Activated T-helper 1 cell treated with anti-CD3 and anti-CD28 coated beads, Interleukin-12 subunit alpha, Interleukin-12 subunit beta, Interleukin-2, Interleukin-4 antibody, amounts not matched to agents 30 ng/mL and 10 ng/mL and 1 ng/mL, durations not matched to agents 14 hours and 24 hours and 36 hours (primary cell): Measurements from ENCODE around the gene COA3. TPM values are rescaled to one million over a fixed set of nuclear protein-coding genes. Genes with fewer than 3 reads are reported as not detected.

Experiments
- DNase-seq: peaks from one replicate; pipeline ENCODE4 v3.0.0; 2021; ENCODE audit warnings: low spot score
- H3K27ac Mint-ChIP-seq: one replicate; pipeline ENCODE4 v1.8.0; 2021; ENCODE audit warnings: mild to moderate bottlenecking, mixed read lengths
- H3K27me3 Mint-ChIP-seq: one replicate; pipeline ENCODE4 v1.8.0; 2022; ENCODE audit warnings: mild to moderate bottlenecking, moderate library complexity, mixed read lengths; ENCODE audit not compliant: insufficient read depth
- H3K36me3 Mint-ChIP-seq: one replicate; pipeline ENCODE4 v1.8.0; 2021; ENCODE audit warnings: low read depth, mixed read lengths
- H3K4me1 Mint-ChIP-seq: one replicate; pipeline ENCODE4 v1.8.0; 2021; ENCODE audit warnings: low read depth, mixed read lengths
- H3K4me3 Mint-ChIP-seq: one replicate; pipeline ENCODE4 v1.8.0; 2021; ENCODE audit warnings: mild to moderate bottlenecking, moderate library complexity, mixed read lengths
- H3K9me3 Mint-ChIP-seq: one replicate; pipeline ENCODE4 v1.8.0; 2021; ENCODE audit warnings: mixed read lengths
- intact Hi-C: fragments of 100-400 bp; cut with micrococcal nuclease; formaldehyde crosslinking; loops from one replicate; pipeline ENCODE4 v1.15.1; 2024
- total RNA-seq: library from RNA; stranded (reverse); gene quantifications from 2 replicates; pipeline ENCODE4 v1.2.3, GENCODE V29; 2022

COA3 gene
- total RNA-seq, 1 donor from 2014 or later: 59.3 TPM

- Mint-ChIP-seq H3K4me1 (peaks cover 12% of the 10 kb centered on the region), H3K9me3 (no peaks in the 10 kb centered on the region), H3K36me3 (peaks cover 12% of the 10 kb centered on the region), H3K4me3 (no peak overlapping the region), H3K27ac (no peak overlapping the region), H3K27me3 (peaks cover 71% of the 10 kb centered on the region)
- intact Hi-C loops: loop anchor here (5.0 kb wide), 1 partner anchor 112 kb away; no protein-coding TSS in a partner anchor
- DNase-seq: no peak
Measured at GRCh38 chr17:42784409-42784808, 14.1 kb downstream of the COA3 start.

- no peak for DNase-seq
- H3K4me1 Mint-ChIP-seq: peaks cover 12% of the 10 kb centered on the region
- peaks cover 17% of the 10 kb centered on the region for H3K36me3 Mint-ChIP-seq
- H3K27ac Mint-ChIP-seq: no peak overlapping the region
- H3K27me3 Mint-ChIP-seq: peaks cover 66% of the 10 kb centered on the region
- intact Hi-C loops: loop anchor here (5.0 kb wide), 1 partner anchor 111 kb away; no protein-coding TSS in a partner anchor
- H3K4me3 Mint-ChIP-seq: no peak overlapping the region
- no peaks in the 10 kb centered on the region for H3K9me3 Mint-ChIP-seq
Measured at GRCh38 chr17:42783791-42784138, 14.7 kb downstream of the COA3 start.

- H3K4me3 Mint-ChIP-seq: no peak overlapping the region
- H3K27ac Mint-ChIP-seq: no peak overlapping the region
- H3K4me1 Mint-ChIP-seq: peaks cover 12% of the 10 kb centered on the region
- no peak for DNase-seq
- peaks cover 23% of the 10 kb centered on the region for H3K36me3 Mint-ChIP-seq
- no peaks in the 10 kb centered on the region for H3K9me3 Mint-ChIP-seq
- intact Hi-C loops: loop anchor here (5.0 kb wide), 1 partner anchor 111 kb away; no protein-coding TSS in a partner anchor
- H3K27me3 Mint-ChIP-seq: peaks cover 63% of the 10 kb centered on the region
Measured at GRCh38 chr17:42783062-42783790, 15.3 kb downstream of the COA3 start.

- Mint-ChIP-seq H3K4me3 (no peak overlapping the region), H3K27ac (no peak overlapping the region)
Measured at GRCh38 chr17:42782166-42783061, 16.1 kb downstream of the COA3 start.

GRCh38 chr17:42781639-42782165 is 16.8 kb downstream of the COA3 start:
- H3K27me3 Mint-ChIP-seq: peaks cover 56% of the 10 kb centered on the region
- H3K27ac Mint-ChIP-seq: no peak overlapping the region
- H3K36me3 Mint-ChIP-seq: peaks cover 32% of the 10 kb centered on the region
- H3K9me3 Mint-ChIP-seq: no peaks in the 10 kb centered on the region
- peaks cover 12% of the 10 kb centered on the region for H3K4me1 Mint-ChIP-seq
- H3K4me3 Mint-ChIP-seq: no peak overlapping the region
- DNase-seq: no peak
- intact Hi-C loops: loop anchor here (5.0 kb wide), 1 partner anchor 109 kb away; no protein-coding TSS in a partner anchor

More at GRCh38 chr17:42782166-42783061, 16.1 kb downstream of the COA3 start:
- Mint-ChIP-seq H3K36me3 (peaks cover 29% of the 10 kb centered on the region), H3K4me1 (peaks cover 12% of the 10 kb centered on the region), H3K27me3 (peaks cover 56% of the 10 kb centered on the region), H3K9me3 (no peaks in the 10 kb centered on the region)
- no peak for DNase-seq
- intact Hi-C loops: loop anchor here (5.0 kb wide), 1 partner anchor 110 kb away; no protein-coding TSS in a partner anchor

- H3K4me3 Mint-ChIP-seq: no peak overlapping the region
- H3K4me1 Mint-ChIP-seq: peaks cover 12% of the 10 kb centered on the region
- H3K27me3 Mint-ChIP-seq: peaks cover 50% of the 10 kb centered on the region
- intact Hi-C loops: loop anchor here (5.0 kb wide), 1 partner anchor 109 kb away; no protein-coding TSS in a partner anchor
- H3K27ac Mint-ChIP-seq: no peak overlapping the region
- peaks cover 35% of the 10 kb centered on the region for H3K36me3 Mint-ChIP-seq
- no peak for DNase-seq
- H3K9me3 Mint-ChIP-seq: no peaks in the 10 kb centered on the region
Measured at GRCh38 chr17:42780851-42781638, 17.5 kb downstream of the COA3 start.

- Mint-ChIP-seq H3K4me1 (peaks cover 12% of the 10 kb centered on the region), H3K36me3 (peaks cover 37% of the 10 kb centered on the region), H3K9me3 (no peaks in the 10 kb centered on the region), H3K27ac (no peak within 1 kb of the TSS), H3K27me3 (peaks cover 43% of the 10 kb centered on the region), H3K4me3 (no peak within 1 kb of the TSS)
- intact Hi-C loops: loop anchor here (5.0 kb wide), 1 partner anchor 108 kb away; no protein-coding TSS in a partner anchor
- DNase-seq: no peak
Measured at GRCh38 chr17:42779936-42780850, 18.3 kb downstream of the COA3 start, which contains the start of gene WNK4. WNK4 (plus strand) TSS chr17:42780610; CDS start chr17:42780699, 89 bp downstream.

GRCh38 chr17:42779304-42779935 is 19.1 kb downstream of the COA3 start:
- intact Hi-C loops: no loop called here
- Mint-ChIP-seq H3K36me3 (peaks cover 41% of the 10 kb centered on the region), H3K9me3 (no peaks in the 10 kb centered on the region), H3K27ac (no peak overlapping the region), H3K4me1 (peaks cover 8% of the 10 kb centered on the region), H3K27me3 (peaks cover 37% of the 10 kb centered on the region), H3K4me3 (no peak overlapping the region)
- DNase-seq: no peak

- Mint-ChIP-seq H3K4me1 (peaks cover 15% of the 10 kb centered on the region), H3K27me3 (peaks cover 29% of the 10 kb centered on the region), H3K27ac (no peak overlapping the region), H3K4me3 (no peak overlapping the region), H3K36me3 (peaks cover 46% of the 10 kb centered on the region), H3K9me3 (no peaks in the 10 kb centered on the region)
- DNase-seq: no peak
- intact Hi-C loops: no loop called here
Measured at GRCh38 chr17:42778570-42778969, 19.9 kb downstream of the COA3 start.

GRCh38 chr17:42775534-42776098 is 22.9 kb downstream of the COA3 start:
- DNase-seq: no peak
- no peaks in the 10 kb centered on the region for H3K9me3 Mint-ChIP-seq
- peak overlapping the region; percentile 99 for H3K4me3 Mint-ChIP-seq
- H3K27me3 Mint-ChIP-seq: peaks cover 6% of the 10 kb centered on the region
- H3K36me3 Mint-ChIP-seq: peaks cover 48% of the 10 kb centered on the region
- no peak overlapping the region for H3K27ac Mint-ChIP-seq
- peaks cover 27% of the 10 kb centered on the region for H3K4me1 Mint-ChIP-seq
- intact Hi-C loops: no loop called here
